ENCODE measurements around the gene BPIFA2. TPM values are rescaled to one million over a fixed set of nuclear protein-coding genes. Genes with fewer than 3 reads are reported as not detected.

Gene BPIFA2
- total and polyA plus RNA-seq, 10 of the 15 experiments (the other 5 are each of a cell fraction or from before 2014, with no cell fraction given) = not detected

DNA sequence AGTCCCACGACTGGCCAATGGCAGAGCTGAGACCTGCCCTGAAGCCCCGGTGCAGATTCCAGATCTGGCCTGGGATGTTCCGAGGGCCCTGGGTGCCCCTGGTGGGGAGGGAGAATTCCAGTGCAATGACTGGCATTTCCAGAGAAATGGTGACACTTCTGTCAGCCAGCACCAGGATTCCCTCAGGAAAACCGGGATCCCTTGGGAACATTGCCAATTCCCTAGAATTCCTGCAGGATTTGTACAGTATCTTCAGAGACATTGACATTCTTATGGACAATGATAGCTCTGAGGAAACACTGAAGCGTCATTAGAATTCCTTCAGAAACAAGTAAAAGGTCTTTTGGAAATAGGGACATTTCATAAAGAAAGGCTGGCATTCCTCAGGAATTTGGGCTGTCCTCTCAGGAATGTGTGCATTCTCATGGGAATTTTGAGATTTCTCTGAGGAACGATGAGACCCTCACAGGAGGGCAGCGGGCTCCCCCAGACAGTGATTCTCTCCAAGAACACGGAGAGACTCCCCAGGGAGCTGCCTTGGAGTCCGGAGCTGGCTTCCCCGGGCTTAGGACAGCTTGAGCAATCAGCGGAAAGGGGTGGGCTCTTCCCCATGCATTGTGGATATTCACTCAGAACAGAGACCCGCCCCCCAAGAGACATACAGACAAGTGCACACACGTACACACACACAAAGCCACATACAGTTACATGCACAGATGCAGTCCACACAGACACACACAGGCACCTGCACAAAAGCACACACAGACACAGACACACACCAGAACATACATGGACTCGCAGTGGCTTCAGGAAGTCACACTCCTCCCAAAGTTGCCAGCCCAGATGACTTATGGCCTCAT, 35.2 kb upstream of the BPIFA2 start (continued):
- TF ChIP-seq, protein P1, sequence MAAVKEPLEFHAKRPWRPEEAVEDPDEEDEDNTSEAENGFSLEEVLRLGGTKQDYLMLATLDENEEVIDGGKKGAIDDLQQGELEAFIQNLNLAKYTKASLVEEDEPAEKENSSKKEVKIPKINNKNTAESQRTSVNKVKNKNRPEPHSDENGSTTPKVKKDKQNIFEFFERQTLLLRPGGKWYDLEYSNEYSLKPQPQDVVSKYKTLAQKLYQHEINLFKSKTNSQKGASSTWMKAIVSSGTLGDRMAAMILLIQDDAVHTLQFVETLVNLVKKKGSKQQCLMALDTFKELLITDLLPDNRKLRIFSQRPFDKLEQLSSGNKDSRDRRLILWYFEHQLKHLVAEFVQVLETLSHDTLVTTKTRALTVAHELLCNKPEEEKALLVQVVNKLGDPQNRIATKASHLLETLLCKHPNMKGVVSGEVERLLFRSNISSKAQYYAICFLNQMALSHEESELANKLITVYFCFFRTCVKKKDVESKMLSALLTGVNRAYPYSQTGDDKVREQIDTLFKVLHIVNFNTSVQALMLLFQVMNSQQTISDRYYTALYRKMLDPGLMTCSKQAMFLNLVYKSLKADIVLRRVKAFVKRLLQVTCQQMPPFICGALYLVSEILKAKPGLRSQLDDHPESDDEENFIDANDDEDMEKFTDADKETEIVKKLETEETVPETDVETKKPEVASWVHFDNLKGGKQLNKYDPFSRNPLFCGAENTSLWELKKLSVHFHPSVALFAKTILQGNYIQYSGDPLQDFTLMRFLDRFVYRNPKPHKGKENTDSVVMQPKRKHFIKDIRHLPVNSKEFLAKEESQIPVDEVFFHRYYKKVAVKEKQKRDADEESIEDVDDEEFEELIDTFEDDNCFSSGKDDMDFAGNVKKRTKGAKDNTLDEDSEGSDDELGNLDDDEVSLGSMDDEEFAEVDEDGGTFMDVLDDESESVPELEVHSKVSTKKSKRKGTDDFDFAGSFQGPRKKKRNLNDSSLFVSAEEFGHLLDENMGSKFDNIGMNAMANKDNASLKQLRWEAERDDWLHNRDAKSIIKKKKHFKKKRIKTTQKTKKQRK (IDR thresholded peaks at IDR 0.05; ENCODE audit: low read depth, low read length) = no peak
- TF ChIP-seq EZH2 (IDR thresholded peaks at IDR 0.05; ENCODE audit: borderline replicate concordance, control insufficient read depth, low read depth, low read length) = no peak
- TF ChIP-seq, protein P2, sequence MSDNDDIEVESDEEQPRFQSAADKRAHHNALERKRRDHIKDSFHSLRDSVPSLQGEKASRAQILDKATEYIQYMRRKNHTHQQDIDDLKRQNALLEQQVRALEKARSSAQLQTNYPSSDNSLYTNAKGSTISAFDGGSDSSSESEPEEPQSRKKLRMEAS (IDR thresholded peaks at IDR 0.05; ENCODE audit: low read depth, low read length) = no peak
- TF ChIP-seq, protein P3, sequence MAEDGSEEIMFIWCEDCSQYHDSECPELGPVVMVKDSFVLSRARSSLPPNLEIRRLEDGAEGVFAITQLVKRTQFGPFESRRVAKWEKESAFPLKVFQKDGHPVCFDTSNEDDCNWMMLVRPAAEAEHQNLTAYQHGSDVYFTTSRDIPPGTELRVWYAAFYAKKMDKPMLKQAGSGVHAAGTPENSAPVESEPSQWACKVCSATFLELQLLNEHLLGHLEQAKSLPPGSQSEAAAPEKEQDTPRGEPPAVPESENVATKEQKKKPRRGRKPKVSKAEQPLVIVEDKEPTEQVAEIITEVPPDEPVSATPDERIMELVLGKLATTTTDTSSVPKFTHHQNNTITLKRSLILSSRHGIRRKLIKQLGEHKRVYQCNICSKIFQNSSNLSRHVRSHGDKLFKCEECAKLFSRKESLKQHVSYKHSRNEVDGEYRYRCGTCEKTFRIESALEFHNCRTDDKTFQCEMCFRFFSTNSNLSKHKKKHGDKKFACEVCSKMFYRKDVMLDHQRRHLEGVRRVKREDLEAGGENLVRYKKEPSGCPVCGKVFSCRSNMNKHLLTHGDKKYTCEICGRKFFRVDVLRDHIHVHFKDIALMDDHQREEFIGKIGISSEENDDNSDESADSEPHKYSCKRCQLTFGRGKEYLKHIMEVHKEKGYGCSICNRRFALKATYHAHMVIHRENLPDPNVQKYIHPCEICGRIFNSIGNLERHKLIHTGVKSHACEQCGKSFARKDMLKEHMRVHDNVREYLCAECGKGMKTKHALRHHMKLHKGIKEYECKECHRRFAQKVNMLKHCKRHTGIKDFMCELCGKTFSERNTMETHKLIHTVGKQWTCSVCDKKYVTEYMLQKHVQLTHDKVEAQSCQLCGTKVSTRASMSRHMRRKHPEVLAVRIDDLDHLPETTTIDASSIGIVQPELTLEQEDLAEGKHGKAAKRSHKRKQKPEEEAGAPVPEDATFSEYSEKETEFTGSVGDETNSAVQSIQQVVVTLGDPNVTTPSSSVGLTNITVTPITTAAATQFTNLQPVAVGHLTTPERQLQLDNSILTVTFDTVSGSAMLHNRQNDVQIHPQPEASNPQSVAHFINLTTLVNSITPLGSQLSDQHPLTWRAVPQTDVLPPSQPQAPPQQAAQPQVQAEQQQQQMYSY (CRISPR knock-in tag; IDR thresholded peaks at IDR 0.05) = no peak
